PC-3 (cell line): ENCODE measurements around the gene GRHL3.

ENCODE experiments used
- CTCF ChIP-seq: fragments of 300-600 bp; sonication (generic); conservative IDR thresholded peaks from 2 replicates; pipeline ENCODE4 v1.5.1; 2017; ENCODE audit warnings: antibody characterized with exemption, low read depth, mild to moderate bottlenecking, low read length
- EZH2 ChIP-seq: fragments of 300-600 bp; sonication (generic); IDR thresholded peaks from one replicate; pipeline ENCODE4 v1.6.1; 2017; ENCODE audit warnings: antibody characterized with exemption, mild to moderate bottlenecking, low read length; ENCODE audit not compliant: unreplicated experiment
- EZH2phosphoT487 ChIP-seq: fragments of 300-600 bp; sonication (generic); IDR thresholded peaks from 2 replicates; pipeline ENCODE4 v1.6.1; 2018; ENCODE audit warnings: mild to moderate bottlenecking, antibody characterized with exemption, low read length, borderline replicate concordance

- TF ChIP-seq CTCF, result no peak
- no peak for TF ChIP-seq EZH2phosphoT487
- no peak for TF ChIP-seq EZH2
Measured at GRCh38 chr1:24293392-24294227, 25.5 kb upstream of the GRHL3 start.
